Measurements from ENCODE around the gene BCAS3.

Gene BCAS3

GRCh38 chr17:61317779-61318178 is 640.1 kb downstream of the BCAS3 start:
- H3K27me3 ChIP-seq (ENCODE audit: control insufficient read depth, insufficient read depth, low read length, poor library complexity, severe bottlenecking): peaks cover 3% of the 10 kb centered on the region
- H3K9me3 ChIP-seq (ENCODE audit: control insufficient read depth, low read length): no peaks in the 10 kb centered on the region
- peaks cover 5% of the 10 kb centered on the region for H3K4me1 ChIP-seq (ENCODE audit: control insufficient read depth, insufficient read depth, low read length)
- no peak overlapping the region for H3K4me3 ChIP-seq (ENCODE audit: insufficient read depth, low read depth, low read length)
- H3K36me3 ChIP-seq (ENCODE audit: control insufficient read depth, insufficient read depth, low read length): no peaks in the 10 kb centered on the region
- no peak overlapping the region for H3K27ac ChIP-seq (ENCODE audit: insufficient read depth, low read depth, low read length, poor library complexity, severe bottlenecking)
- WGBS, 2 experiments: 86 to 87% methylated on average over 11 of the region's 11 CpGs

- H3K27ac ChIP-seq (ENCODE audit: insufficient read depth, low read depth, low read length, poor library complexity, severe bottlenecking): no peak overlapping the region
- H3K9me3 ChIP-seq (ENCODE audit: control insufficient read depth, low read length): no peaks in the 10 kb centered on the region
- no peaks in the 10 kb centered on the region for H3K36me3 ChIP-seq (ENCODE audit: control insufficient read depth, insufficient read depth, low read length)
- WGBS, 2 experiments: 92 to 95% methylated on average over 5 of the region's 5 CpGs
- peaks cover 14% of the 10 kb centered on the region for H3K4me1 ChIP-seq (ENCODE audit: control insufficient read depth, insufficient read depth, low read length)
- peaks cover 12% of the 10 kb centered on the region for H3K27me3 ChIP-seq (ENCODE audit: control insufficient read depth, insufficient read depth, low read length, poor library complexity, severe bottlenecking)
- H3K4me3 ChIP-seq (ENCODE audit: insufficient read depth, low read depth, low read length): no peak overlapping the region
Measured at GRCh38 chr17:61318684-61319098, 641.0 kb downstream of the BCAS3 start.

- H3K9me3 ChIP-seq (ENCODE audit: control insufficient read depth, low read length): no peaks in the 10 kb centered on the region
- H3K4me3 ChIP-seq (ENCODE audit: insufficient read depth, low read depth, low read length): no peak overlapping the region
- H3K27ac ChIP-seq (ENCODE audit: insufficient read depth, low read depth, low read length, poor library complexity, severe bottlenecking): no peak overlapping the region
- 85 to 86% methylated on average over 6 of the region's 6 CpGs for WGBS, 2 experiments
- peaks cover 14% of the 10 kb centered on the region for H3K4me1 ChIP-seq (ENCODE audit: control insufficient read depth, insufficient read depth, low read length)
- H3K27me3 ChIP-seq (ENCODE audit: control insufficient read depth, insufficient read depth, low read length, poor library complexity, severe bottlenecking): peaks cover 26% of the 10 kb centered on the region
- no peaks in the 10 kb centered on the region for H3K36me3 ChIP-seq (ENCODE audit: control insufficient read depth, insufficient read depth, low read length)
Measured at GRCh38 chr17:61321344-61321743, 643.7 kb downstream of the BCAS3 start.

GRCh38 chr17:61322325-61323002 is 644.8 kb downstream of the BCAS3 start:
- Histone ChIP-seq H3K27ac (ENCODE audit: insufficient read depth, low read depth, low read length, poor library complexity, severe bottlenecking) (no peak overlapping the region), H3K4me3 (ENCODE audit: insufficient read depth, low read depth, low read length) (no peak overlapping the region), H3K27me3 (ENCODE audit: control insufficient read depth, insufficient read depth, low read length, poor library complexity, severe bottlenecking) (peaks cover 29% of the 10 kb centered on the region), H3K36me3 (ENCODE audit: control insufficient read depth, insufficient read depth, low read length) (no peaks in the 10 kb centered on the region), H3K4me1 (ENCODE audit: control insufficient read depth, insufficient read depth, low read length) (peaks cover 14% of the 10 kb centered on the region), H3K9me3 (ENCODE audit: control insufficient read depth, low read length) (no peaks in the 10 kb centered on the region)
- WGBS, 2 experiments: 68 to 72% methylated on average over 4 of the region's 4 CpGs

- Histone ChIP-seq H3K27ac (ENCODE audit: insufficient read depth, low read depth, low read length, poor library complexity, severe bottlenecking) (no peak overlapping the region), H3K4me1 (ENCODE audit: control insufficient read depth, insufficient read depth, low read length) (peaks cover 14% of the 10 kb centered on the region), H3K36me3 (ENCODE audit: control insufficient read depth, insufficient read depth, low read length) (no peaks in the 10 kb centered on the region), H3K9me3 (ENCODE audit: control insufficient read depth, low read length) (no peaks in the 10 kb centered on the region), H3K4me3 (ENCODE audit: insufficient read depth, low read depth, low read length) (no peak overlapping the region), H3K27me3 (ENCODE audit: control insufficient read depth, insufficient read depth, low read length, poor library complexity, severe bottlenecking) (peaks cover 29% of the 10 kb centered on the region)
- WGBS, 2 experiments: 74% methylated on average over 13 of the region's 13 CpGs
Measured at GRCh38 chr17:61323003-61323908, 645.6 kb downstream of the BCAS3 start.

GRCh38 chr17:61323909-61324868 is 646.5 kb downstream of the BCAS3 start:
- Histone ChIP-seq H3K36me3 (ENCODE audit: control insufficient read depth, insufficient read depth, low read length) (no peaks in the 10 kb centered on the region), H3K4me3 (ENCODE audit: insufficient read depth, low read depth, low read length) (no peak overlapping the region), H3K27me3 (ENCODE audit: control insufficient read depth, insufficient read depth, low read length, poor library complexity, severe bottlenecking) (peaks cover 29% of the 10 kb centered on the region), H3K9me3 (ENCODE audit: control insufficient read depth, low read length) (no peaks in the 10 kb centered on the region), H3K27ac (ENCODE audit: insufficient read depth, low read depth, low read length, poor library complexity, severe bottlenecking) (no peak overlapping the region), H3K4me1 (ENCODE audit: control insufficient read depth, insufficient read depth, low read length) (peaks cover 14% of the 10 kb centered on the region)
- WGBS, 2 experiments: 87 to 92% methylated on average over 9 to 12 of the region's 12 CpGs

- no peak overlapping the region for H3K27ac ChIP-seq (ENCODE audit: insufficient read depth, low read depth, low read length, poor library complexity, severe bottlenecking)
- no peaks in the 10 kb centered on the region for H3K36me3 ChIP-seq (ENCODE audit: control insufficient read depth, insufficient read depth, low read length)
- peaks cover 14% of the 10 kb centered on the region for H3K4me1 ChIP-seq (ENCODE audit: control insufficient read depth, insufficient read depth, low read length)
- H3K9me3 ChIP-seq (ENCODE audit: control insufficient read depth, low read length): no peaks in the 10 kb centered on the region
- H3K4me3 ChIP-seq (ENCODE audit: insufficient read depth, low read depth, low read length): no peak overlapping the region
- peaks cover 29% of the 10 kb centered on the region for H3K27me3 ChIP-seq (ENCODE audit: control insufficient read depth, insufficient read depth, low read length, poor library complexity, severe bottlenecking)
- 91 to 95% methylated on average over 5 of the region's 5 CpGs for WGBS, 2 experiments
Measured at GRCh38 chr17:61324950-61325349, 647.3 kb downstream of the BCAS3 start.

GRCh38 chr17:61325382-61326073 is 647.9 kb downstream of the BCAS3 start:
- WGBS, 2 experiments: 72 to 74% methylated on average over 4 of the region's 6 CpGs
- Histone ChIP-seq H3K9me3 (ENCODE audit: control insufficient read depth, low read length) (no peaks in the 10 kb centered on the region), H3K4me3 (ENCODE audit: insufficient read depth, low read depth, low read length) (no peak overlapping the region), H3K36me3 (ENCODE audit: control insufficient read depth, insufficient read depth, low read length) (no peaks in the 10 kb centered on the region), H3K27me3 (ENCODE audit: control insufficient read depth, insufficient read depth, low read length, poor library complexity, severe bottlenecking) (peaks cover 29% of the 10 kb centered on the region), H3K4me1 (ENCODE audit: control insufficient read depth, insufficient read depth, low read length) (peaks cover 14% of the 10 kb centered on the region), H3K27ac (ENCODE audit: insufficient read depth, low read depth, low read length, poor library complexity, severe bottlenecking) (no peak overlapping the region)

- H3K4me1 ChIP-seq (ENCODE audit: control insufficient read depth, insufficient read depth, low read length): peaks cover 14% of the 10 kb centered on the region
- WGBS, 2 experiments: 95 to 96% methylated on average over 3 of the region's 3 CpGs
- no peak overlapping the region for H3K4me3 ChIP-seq (ENCODE audit: insufficient read depth, low read depth, low read length)
- H3K9me3 ChIP-seq (ENCODE audit: control insufficient read depth, low read length): no peaks in the 10 kb centered on the region
- H3K27me3 ChIP-seq (ENCODE audit: control insufficient read depth, insufficient read depth, low read length, poor library complexity, severe bottlenecking): peaks cover 29% of the 10 kb centered on the region
- no peaks in the 10 kb centered on the region for H3K36me3 ChIP-seq (ENCODE audit: control insufficient read depth, insufficient read depth, low read length)
- no peak overlapping the region for H3K27ac ChIP-seq (ENCODE audit: insufficient read depth, low read depth, low read length, poor library complexity, severe bottlenecking)
Measured at GRCh38 chr17:61326330-61326729, 648.7 kb downstream of the BCAS3 start.
